HG03575 (cell line): ENCODE measurements around the gene RAB39A.

Source experiments
- ATAC-seq: cut with Tn5 transposase; IDR thresholded peaks from one replicate; pipeline ENCODE4 v1.9.1; 2021; ENCODE audit not compliant: unreplicated experiment, insufficient number of reproducible peaks, low FRiP score; ENCODE audit errors: extremely low read depth

RAB39A gene

GRCh38 chr11:107956543-107956942 is 28.3 kb downstream of the RAB39A start:
- ATAC-seq, result no peak

- ATAC-seq, result no peak
Measured at GRCh38 chr11:107957109-107957588, 28.9 kb downstream of the RAB39A start.

GRCh38 chr11:107961480-107961879 is 33.2 kb downstream of the RAB39A start:
- no peak for ATAC-seq

DNA sequence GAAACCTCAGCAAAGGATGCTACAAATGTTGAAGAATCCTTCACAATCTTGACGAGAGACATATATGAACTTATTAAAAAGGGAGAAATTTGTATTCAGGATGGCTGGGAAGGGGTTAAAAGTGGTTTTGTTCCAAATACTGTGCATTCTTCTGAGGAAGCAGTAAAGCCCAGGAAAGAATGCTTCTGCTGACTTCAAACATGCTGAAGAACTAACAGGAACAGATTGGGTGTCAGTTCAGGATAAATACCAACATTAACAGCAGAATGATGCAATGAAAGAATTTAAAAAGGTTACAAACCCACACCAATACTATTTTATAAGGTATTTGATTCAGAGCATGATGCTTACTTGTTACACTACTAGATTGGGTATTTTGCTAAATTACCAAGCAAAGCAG is 33.9 kb downstream of the RAB39A start:
- no peak for ATAC-seq

DNA sequence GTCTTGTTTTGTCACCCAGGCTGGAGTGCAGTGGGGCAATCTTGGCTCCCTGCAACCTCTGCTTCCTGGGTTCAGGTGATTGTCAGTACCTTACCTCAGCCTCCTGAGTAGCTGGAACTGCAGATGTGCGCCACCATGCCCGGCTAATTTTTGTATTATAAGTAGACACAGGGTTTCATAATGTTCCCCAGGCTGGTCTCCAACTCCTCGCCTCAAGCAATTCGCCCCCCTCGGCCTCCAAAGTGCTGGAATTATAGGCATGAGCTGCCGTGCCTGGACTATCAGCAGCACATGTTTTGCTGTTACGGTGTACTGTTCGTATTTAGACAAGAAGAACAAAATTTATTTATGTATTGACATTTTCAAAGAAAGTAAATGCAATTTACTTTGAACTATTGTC is 34.8 kb downstream of the RAB39A start:
- ATAC-seq, result no peak

GRCh38 chr11:107969219-107969618 is 41.0 kb downstream of the RAB39A start:
- ATAC-seq, result no peak

GRCh38 chr11:107970049-107970448 is 41.8 kb downstream of the RAB39A start:
- ATAC-seq, result no peak

DNA sequence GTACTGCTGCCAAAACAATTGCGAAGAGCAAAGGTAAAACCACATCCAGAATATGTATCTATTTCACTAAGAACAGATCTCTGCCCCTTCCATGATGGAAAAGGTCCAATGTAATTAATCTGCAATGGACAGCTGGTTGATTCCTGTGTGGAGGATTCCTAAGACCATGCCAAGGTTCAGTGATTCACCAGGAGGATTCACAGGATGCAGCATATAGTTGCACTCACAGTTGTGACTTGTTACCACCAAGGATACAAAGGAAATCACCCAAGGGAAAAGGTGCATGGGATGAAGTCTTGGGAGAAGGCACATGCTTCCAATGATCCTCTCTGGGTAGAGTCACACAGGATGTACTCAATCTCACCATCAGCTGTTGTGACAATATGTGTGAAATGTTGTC is 45.4 kb downstream of the RAB39A start:
- no peak for ATAC-seq

- no peak for ATAC-seq
Measured at GRCh38 chr11:107988397-107989158, 60.3 kb downstream of the RAB39A start.

DNA sequence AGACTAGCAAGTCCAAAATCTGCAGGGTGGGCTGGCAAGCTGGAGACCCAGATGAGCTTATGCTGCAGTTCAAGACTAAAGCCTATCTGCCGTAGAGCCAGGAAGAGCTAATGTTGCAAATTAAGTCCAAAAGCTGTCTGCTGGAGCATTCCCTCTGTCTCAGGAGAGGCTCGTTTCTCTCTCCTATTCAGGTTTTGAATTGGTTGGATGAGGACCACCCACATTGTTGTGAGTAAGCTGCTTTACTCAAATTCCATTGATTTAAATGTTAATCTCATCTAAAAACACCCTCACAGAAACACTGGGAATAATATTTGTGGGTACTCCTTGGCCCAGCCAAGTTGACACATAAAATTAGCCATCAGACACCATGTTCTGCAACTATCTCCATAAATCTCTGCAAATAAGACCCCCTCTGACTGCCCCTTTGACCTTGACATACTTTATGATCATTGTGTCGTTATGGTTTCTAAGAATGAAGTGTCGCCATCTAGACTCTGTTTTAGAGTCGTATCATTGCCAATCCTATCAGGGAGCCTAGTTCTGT is 63.7 kb downstream of the RAB39A start:
- ATAC-seq, result no peak

GRCh38 chr11:107996006-107996776 is 67.9 kb downstream of the RAB39A start:
- ATAC-seq, result no peak

GRCh38 chr11:107998761-107999160 is 70.5 kb downstream of the RAB39A start:
- ATAC-seq, result no peak

DNA sequence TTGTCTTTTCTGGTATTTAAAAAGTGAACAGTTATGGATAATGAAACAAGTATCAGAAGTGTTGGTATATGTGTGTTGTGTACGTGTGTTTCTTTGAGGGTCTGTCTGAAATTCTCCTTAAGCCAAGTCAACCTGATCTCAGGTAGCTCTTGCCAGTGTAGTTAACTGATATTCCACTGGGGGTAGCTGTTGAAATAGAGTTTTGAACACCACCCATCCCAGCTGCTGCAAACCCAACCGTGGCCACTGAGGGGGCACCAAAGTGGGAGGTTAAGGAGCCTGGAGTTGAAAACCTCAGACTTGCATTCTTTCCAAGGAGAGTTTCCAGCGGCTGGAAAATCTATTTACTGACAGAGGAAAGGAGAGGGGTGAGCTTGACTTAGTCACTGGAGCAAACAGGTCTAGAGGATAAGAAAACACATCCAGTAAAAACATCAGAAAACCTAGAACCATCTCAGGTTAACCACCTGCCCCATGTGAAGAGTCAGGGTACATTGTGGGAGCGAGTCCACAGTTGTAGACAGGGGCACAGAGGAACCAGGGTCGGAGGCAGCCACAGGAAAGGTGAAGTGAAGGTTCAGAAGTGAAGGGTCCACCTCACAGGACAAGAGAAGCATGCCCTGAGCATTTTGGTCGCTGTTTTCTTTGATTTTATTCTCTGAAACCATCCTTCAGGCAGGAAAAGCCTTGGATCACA is 71.7 kb downstream of the RAB39A start:
- no peak for ATAC-seq

DNA sequence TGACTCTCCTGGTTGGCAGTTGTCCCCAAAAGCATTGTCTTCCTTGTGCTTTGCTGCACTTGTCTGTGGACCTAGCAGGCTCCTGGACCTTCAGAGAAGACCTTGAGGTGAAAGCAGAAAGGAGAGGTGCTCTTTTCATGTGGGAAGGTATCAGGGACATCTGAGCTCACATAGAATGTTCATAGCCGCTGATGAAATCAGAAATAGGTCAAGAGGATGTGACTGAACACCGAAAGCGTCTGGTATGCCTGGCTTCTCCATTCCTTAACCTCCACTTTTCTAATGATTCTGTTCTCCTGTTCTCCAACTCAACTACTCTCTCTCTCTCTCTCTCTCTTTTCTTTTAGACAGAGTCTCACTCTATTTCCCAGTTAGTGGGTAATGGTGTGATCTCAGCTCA is 74.2 kb downstream of the RAB39A start:
- no peak for ATAC-seq

GRCh38 chr11:108003623-108004022 is 75.4 kb downstream of the RAB39A start:
- ATAC-seq, result no peak

GRCh38 chr11:108007819-108008218 is 79.6 kb downstream of the RAB39A start:
- ATAC-seq, result no peak

DNA sequence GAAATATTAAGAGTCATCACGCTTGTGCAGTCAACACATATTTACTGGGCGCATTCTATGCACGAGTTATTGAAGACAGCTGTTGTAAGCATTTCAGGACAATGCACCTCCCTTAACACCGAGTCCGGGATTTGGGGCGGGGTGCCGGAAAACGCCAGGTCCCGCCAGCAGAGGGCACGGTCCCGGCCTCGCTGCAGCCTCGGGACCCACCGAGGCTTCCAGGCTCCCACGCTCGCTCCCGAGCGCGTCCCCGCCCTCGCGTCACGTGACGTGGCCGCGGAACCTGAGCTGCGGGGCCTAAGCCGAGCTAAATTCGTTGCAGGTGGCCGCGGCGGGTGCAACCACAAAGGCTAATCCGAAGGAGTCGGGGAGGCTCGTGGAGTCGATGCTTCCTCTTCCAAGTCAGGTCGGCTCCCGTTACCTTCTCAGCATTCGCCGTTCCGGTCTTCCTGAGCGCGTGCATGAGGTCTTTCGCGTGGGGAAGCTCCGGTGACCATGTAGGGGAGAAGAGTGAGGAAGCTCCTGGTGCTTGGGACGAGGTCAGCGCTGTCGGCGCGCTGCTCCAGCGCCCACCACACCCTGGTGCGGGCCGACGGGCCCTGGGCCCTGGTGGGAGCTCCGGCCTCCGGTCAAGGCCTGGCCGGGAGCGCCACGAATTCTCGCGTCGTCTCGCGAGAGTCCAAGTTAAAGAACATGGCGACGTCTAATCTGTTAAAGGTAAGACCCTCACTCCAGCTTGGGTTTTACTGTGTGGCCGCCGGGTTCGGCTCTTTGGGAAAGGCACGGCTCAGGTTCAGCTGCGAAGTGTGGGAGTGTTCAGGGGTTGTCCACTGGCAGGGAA is 80.6 kb downstream of the RAB39A start, which contains the start of gene CUL5:
Gene CUL5 (plus strand): TSS at position 243 of the 841 bp plus-strand sequence. CDS start 451 bp downstream, at position 694.
- ATAC-seq, result peak; percentile 53

DNA sequence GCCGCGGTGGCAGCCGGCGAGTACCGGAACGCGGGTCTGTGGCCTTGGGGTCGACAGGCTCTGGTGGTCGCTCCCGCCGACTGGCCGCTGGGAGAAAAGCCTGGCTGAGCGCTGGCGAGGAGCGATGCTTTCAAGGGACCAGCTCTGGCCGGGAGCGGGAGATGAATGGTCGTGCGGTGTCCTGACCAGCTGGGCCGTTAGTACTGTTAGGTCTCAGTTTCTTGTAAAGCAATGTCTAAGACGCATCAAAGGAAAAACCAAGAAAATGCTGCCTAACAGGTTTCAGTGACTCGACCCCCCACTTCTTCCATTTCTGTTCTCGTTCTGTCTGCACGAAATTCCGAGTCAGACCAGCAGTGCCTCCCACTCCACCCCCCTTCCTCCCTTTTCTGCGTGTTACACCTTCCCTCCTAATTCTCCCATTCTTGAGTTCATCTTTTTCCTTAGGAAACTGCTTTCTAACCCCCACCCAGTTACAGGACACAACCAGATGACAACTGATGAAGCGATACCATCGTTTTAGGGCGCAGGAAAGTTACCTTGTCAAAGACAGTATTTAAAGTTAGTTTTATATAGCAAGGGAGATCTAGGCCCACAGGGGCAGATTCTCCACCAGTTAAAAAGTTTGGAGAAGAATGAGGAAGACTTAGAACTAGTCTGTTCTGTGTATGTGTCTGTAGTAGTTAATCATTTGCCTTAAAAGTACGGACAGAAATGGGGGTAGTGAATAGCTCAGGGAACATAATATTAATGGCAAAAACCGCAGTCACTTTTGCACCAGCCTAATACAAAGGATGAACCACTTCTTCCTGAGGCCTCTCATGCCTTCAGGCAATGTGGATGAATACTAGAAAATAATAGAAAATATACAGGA is 81.5 kb downstream of the RAB39A start:
- ATAC-seq, result no peak
